ENCODE results near the gene DMD.

DNA sequence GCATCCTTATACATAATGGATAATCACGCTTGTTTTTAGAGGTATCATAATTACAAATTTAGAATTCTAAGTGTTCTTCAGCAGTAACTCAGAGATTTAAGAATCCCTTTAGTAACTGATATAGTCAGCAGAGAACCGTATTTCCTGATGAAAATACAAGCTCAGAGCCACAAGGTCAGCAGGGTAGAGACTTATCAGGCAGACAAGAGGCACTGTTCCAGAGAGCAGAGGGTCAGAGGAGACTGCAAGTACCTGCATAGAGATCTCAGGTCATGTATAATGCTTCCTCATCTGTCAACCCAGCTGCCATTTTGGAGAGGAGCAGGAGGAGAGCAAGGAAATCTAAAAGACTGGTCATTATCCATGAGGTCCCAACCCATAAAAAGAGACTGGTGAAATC, 1352.4 kb downstream of the DMD start:
- TF ChIP-seq, protein P1, sequence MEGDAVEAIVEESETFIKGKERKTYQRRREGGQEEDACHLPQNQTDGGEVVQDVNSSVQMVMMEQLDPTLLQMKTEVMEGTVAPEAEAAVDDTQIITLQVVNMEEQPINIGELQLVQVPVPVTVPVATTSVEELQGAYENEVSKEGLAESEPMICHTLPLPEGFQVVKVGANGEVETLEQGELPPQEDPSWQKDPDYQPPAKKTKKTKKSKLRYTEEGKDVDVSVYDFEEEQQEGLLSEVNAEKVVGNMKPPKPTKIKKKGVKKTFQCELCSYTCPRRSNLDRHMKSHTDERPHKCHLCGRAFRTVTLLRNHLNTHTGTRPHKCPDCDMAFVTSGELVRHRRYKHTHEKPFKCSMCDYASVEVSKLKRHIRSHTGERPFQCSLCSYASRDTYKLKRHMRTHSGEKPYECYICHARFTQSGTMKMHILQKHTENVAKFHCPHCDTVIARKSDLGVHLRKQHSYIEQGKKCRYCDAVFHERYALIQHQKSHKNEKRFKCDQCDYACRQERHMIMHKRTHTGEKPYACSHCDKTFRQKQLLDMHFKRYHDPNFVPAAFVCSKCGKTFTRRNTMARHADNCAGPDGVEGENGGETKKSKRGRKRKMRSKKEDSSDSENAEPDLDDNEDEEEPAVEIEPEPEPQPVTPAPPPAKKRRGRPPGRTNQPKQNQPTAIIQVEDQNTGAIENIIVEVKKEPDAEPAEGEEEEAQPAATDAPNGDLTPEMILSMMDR (IDR thresholded peaks at IDR 0.05): no peak
- no peak for TF ChIP-seq EZH2 (IDR thresholded peaks at IDR 0.05; ENCODE audit: borderline replicate concordance, insufficient read depth, low read depth, low read length, poor library complexity, severe bottlenecking)
